Left forelimb (tissue), 1 donor: ENCODE results near the gene C1orf21.

Experiments
- DNase-seq: peaks from one replicate; pipeline ENCODE4 v3.0.0-alpha.2; 2018; ENCODE audit warnings: low spot score

The C1orf21 gene

DNA sequence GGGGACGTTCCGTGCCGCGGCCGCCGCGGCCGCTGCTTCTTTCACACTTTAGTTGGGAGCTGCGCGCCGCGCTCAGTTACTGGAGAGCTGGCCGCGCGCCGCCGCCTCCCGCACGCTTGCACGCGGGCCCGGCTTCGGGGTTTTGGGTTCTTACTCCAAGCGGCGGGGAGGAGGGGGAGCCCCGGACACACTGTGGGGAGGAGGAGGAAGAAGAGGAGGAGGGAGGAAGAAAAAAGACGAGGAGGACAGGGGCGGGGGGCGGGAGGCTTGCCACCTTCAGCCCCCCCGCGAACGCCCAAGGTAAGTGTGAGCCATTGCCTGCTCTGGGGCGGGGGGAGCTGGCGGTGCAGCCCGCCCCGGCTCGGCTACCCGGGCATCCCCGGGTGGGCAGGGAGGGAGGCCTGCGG is 243 bp downstream of the C1orf21 start:
- DNase-seq: no peak

DNA sequence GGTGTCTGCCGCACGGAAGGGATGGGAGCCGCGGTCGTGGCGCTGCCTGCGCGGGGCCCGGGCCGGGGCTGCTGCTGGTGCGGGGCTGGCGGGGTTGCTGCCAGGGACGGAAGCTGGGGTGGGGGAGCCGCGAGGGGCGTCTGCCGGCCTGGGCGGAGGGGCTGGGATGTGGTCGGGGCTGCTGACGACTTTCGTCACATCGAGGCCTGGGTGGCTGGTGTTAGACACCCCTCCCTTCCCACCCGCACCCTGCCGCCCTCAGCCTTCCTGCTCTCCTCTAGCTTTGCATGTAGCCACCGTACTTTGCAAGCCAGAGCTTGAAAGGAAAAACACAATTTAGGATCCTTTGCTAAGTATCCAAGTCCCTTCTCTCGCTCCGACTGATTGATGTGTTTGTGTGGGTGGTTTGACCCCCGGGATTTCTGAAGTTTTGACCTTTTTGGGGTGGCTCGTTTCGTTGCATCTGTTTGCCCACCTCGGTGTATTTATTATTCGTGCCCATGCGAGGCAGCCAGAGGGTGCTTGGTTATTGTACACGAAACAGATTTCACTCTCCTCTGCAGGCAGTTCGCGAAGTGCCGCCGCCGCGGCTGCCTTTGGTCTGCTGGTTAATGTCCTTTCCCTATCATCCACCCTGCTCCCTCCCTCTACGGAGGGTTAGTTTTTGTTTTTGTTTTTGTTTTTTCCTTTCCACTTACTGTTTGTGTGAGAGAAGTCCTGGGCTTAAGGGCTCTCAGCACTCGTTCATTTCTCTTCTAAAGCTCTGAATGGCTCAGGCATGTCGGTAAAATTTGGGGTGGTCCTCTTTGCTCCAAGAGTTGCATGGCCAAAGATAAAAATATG is 868 bp downstream of the C1orf21 start:
- DNase-seq: peak; percentile 75

DNA sequence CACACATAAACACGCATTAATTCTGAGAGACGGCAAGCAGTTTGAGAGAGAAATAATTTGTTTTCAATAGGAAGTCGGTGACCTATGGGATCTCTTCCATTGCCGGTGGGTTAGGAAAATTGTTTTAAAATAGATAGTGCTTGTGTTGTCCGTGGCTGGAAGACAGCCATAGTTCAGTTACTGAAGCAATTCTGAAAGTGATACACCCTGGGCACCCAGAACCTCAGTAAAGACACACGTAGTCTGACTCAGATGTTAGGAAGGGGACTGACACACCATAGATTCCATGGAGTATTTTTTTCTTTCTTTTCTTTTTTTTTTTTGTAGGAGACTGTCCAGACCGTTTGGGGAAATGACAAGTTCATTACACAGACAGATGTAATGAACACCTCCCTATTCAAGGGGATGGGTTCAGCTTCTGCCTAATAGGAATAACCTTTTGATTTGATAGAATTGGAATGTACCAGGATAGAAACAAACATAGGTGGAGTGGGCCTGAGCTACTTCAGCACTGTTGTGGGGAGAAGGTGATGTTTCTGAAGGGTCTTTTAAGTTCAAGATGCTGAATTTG is 1.6 kb downstream of the C1orf21 start:
- DNase-seq: no peak

DNA sequence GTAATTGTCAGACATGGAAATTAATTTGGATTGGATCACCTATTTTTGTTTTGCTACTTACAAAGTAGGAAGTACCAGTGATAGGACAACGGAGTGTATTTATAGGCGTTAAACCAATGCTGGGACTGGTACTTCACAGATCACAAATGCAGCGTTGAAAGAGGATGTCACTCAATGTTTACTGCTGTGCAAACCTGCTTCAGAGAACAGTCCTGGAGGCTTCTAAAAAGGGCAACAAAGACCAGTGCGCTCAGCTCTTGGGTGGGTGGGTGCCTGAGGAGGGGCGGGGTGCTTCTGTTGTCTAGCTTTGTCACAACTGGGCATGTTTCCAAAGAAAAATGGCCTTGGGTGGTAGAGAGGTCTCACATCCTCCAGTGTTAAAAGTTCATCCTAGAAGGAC is 2.1 kb downstream of the C1orf21 start:
- no peak for DNase-seq

DNA sequence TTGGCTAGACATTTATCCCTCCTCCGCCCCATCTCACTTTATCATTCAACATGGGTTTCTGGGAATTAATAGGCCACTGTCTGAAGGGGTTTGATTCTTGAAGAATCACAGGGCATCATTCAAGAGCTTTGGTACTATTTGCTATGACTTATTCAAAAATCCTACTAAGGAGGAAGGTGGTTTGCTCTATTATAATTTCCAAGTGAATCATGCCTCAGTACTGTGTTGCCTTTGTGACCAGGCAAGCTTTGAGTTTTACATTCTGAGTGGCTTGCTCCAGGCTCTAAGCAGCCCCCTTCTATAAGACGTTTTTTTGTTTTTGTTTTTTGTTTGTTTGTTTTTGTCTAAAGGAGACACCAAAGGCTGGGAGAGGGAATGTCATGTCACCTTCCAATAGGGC is 2.6 kb downstream of the C1orf21 start:
- DNase-seq: no peak

DNA sequence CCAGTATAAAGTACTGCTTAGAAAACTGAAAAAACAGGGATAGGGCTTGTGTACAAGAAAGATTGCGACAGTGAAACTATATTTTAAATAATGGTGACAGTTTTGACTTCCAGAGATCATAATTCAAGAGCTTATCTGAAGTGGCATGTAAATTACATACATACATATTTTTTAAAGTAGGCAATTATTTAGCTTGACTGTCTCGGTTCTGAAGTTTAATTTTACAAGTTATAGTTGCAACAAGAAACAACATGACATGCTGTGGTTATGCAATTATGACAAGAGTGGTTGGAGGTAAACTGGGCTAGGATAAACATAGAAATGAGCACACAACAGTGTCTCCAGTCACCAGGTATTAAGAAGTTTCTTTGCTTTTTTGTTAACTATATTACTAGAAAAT is 4.1 kb downstream of the C1orf21 start:
- no peak for DNase-seq

DNA sequence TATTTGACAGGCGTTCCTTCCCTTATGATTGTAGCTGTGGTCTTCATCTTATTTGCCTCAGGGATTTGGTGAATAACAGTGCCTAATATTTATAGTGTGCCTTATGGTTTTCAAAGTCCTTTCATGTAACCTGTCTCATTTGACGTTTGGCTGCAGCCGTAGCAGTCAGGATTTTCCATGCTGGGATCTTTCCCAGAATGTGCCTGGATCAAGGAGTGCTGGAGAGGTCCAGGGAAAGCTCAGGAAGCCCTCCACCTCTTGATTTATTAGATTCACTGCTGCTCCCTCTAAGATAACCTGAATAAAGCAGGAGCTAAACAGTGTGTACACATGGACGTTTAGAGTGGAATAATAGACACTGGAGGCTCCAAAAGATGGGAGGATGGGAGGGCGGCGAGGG is 5.2 kb downstream of the C1orf21 start:
- no peak for DNase-seq

DNA sequence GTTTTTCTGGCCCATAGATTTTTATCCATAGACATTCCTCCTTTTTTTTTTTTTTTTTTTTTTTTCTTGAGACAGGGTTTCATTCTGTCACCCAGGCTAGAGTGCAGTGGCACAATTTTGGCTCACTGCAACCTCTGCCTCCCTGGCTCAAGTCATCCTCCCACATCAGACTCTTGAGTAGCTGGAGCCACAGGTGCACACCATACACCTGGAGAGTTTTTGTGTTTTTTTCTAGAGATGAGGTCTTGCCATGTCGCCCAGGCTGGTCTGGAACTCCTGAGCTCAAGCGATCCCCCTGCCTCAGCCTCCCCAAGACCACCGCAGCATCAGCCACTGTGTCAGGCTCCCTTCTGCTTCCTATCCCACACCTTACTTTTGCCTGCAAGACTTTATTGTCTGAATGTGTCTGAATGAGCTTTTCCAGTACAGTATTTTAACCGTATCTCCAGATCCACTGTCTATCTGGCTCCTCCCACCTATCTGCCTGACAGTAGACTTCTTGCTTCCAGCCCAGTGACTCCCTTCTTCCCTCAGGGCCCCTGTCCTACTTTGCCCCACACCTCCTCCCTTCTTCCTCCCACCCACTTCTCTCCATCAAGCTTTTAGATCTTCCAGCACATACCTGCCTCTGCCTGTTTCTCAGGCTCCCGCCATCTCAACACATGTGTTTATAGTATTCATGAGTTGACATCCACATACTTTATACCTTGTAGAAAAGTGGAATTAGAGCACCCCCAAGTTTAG is 6.1 kb downstream of the C1orf21 start:
- DNase-seq: no peak

DNA sequence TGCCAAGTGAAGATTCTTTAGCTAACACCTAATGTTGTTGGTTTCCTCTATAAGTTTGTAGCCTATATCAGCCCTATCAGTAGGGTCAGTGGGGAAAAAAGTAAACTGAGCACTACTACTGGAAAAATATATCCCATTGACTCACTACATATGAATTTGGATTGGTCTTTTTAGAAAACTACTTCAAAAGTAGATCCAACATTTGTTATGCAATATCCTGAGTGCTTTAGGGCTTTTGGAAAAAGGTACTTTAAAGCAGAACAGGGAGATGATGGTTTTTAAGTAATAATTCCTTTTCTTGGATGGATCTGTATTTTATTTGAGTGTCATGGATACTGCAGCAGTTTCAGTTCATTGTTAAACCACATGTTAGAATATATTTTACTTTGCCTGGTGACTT is 7.1 kb downstream of the C1orf21 start:
- DNase-seq: no peak

DNA sequence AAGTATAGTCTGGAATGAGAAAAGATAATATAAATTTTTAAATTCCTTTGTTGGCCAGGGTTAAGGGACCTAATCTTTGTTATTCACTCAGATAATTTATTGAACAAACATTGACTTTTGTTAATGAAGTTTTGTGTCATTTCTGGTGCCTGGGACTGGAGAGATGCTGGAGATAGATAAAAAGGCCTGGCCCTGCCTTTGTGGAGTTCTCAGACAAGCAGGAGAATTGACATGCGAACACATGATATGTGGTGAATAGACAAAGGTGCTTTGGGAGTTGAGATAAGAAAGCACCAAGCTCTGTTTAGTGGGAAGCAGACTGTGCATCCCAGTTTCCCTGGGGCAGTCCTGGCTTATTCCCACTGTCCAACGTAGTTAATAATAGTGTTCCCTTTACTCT is 8.5 kb downstream of the C1orf21 start:
- no peak for DNase-seq

DNA sequence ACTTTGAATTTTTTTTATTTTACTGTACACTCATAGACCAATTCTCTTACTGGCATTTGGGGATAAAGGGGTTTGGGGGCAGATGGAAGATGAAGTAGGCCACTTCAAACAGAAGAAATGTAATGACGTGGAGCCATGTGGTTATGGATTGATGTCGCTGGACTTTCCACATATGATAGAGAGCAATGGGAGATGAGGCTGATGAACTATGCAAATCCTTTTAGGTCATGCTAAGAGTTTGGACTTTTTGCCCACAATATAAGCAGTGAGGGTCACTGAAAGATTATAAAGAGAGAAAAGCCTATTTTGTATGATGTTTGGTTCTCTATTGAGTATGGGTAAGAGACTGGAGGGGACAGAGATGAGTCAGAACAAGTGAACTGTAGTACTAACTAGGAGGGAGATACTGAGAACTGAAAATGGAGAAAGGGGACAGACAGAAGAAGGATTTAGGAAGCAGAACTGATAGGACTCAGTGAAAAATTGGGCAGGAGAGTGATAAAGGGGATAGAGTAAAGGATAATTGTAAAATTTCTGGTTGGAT is 9.2 kb downstream of the C1orf21 start:
- DNase-seq: no peak

DNA sequence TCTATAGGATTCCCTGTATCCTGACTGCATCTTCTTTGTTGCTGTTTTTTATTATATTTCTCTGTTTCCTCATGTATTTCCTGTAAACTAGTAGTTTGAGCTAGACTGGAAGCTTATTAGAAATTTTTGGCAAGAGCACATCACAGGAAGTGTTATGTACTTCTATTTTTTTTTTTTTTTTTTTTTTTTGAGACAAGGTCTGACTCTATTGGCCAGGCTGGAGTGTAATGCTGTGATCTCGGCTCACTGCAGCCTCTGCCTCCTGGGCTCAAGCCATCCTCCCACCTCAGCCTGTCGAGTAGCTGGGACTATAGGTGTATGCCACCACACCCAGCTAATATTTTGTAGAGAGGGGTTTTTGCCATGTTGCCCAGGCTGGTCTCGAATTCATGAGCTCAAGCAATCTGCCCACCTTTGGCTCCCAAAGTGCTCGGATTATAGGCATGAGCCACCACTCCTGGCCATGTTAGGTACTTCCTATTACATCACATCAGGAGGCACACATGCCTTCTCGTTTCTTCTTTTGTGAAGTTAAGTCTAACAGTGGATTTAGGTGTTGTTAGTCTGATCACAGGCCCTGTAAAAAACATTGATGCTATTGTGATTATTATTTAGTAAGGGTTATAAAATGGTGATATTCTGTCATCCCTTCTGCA is 12.5 kb downstream of the C1orf21 start:
- no peak for DNase-seq

DNA sequence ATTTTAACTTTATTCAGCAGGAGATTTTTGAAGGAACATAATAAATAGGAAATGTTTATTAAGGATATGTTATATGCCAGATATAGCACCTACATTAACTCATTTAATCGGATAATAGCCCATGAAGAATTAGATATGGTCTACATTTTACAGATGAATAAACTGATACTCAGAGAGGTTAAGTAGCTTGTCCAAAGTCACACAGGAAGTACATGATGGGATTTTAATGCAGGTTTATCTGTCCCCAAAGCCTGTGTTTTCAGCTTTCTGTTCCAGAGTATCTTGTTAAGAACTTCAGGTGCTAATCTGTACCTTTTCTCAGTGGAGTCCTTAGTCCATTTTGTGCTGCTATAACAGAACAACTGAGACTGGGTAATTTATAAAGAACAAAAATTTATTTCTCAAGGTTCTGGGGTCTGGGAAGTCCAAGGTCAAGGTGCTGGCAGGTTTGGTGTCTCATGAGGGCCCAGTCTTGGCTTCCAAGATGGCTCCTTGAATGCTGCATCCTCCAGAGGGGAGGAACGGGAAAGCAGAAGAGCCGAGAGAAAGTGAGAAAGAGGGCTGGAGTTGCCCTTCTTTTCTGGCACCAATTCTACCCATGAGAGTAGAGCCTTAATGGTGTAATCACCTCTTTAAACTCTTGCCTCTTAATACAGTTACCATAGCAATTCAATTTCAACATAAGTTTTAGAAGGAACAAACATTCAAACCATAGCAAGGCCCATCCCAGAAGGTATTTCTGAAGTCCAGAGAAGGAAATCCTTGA is 17.3 kb downstream of the C1orf21 start:
- DNase-seq: no peak

DNA sequence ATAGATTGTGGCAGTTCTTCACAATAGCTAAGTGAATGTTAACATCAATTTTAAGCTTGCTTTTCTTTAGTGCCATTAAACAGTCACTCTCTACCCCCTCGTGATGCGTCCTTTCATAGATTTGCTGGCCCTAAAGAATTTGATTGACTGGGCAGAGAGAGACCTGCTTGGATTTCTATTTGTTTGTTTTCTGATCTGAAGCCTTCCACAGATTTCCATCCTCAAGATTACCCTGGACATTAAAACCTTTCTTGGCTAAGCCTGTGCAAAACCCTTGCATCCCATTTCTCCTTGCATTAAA is 17.8 kb downstream of the C1orf21 start:
- DNase-seq: no peak

DNA sequence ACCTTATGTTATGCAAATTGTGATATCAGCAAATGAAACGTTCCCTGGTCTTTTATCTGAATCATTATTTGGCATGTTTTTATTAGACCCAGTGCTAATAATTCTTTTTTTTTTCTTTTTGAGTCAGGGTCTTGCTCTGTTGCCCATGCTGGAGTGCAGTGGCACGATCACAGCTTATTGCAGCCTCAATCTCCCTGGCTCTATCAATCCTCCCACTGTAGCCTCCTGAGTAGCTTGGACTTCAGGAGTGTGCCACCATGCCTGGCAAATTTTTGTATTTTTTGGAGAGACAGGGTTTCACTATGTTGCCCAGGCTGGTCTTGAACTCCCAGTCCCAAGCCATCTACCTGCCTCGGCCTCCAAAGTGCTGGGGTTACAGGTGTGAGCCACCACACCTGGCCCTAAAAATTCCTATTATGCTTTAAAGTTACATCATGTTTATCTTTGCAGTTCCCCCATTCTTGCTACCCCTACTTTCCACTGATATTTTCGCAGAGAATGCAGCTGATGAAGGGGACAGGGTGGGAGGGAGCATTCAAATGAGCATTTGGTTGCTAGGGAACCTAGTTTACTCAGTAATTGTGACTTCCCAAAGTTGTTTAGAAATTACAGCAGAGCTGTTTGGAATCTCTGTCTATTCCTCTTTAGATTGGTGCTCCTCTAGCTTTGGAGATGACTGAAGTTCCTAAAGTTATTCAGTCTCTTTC is 18.4 kb downstream of the C1orf21 start:
- no peak for DNase-seq

DNA sequence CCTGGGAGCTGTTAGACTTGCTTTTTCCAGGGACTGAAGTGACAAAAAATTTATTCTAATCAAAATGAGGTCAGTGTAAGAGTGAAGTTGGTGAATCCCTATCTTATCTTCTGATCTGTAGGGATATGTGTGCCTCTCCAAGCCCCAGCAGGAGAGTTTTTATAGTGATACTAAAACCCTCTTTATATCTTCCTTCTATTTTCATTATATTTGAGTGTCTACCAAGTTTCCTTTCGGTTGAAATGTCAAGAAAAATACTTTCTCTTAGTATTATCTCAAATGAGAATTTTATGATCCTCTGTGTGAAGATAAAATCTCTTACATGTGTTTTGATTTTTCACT is 18.9 kb downstream of the C1orf21 start:
- no peak for DNase-seq

DNA sequence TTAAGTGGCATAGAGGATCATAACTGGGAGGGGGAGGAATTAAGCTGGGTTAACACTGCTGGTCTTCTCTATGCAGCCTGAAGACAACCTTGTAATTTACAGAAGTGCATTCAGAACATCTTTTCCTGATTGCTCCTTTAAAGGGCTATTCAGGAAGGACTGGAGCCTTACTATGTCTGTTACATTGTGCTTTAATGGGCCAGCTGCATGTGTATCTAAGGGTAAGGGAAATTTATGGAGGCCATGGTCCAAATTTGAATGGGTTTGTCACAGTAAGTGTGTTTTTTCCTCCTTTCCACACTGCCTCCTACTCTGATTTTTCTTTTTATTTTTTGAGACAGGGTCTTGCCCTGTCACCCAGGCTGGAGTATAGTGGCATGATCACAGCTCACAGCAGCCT is 19.6 kb downstream of the C1orf21 start:
- DNase-seq: no peak

DNA sequence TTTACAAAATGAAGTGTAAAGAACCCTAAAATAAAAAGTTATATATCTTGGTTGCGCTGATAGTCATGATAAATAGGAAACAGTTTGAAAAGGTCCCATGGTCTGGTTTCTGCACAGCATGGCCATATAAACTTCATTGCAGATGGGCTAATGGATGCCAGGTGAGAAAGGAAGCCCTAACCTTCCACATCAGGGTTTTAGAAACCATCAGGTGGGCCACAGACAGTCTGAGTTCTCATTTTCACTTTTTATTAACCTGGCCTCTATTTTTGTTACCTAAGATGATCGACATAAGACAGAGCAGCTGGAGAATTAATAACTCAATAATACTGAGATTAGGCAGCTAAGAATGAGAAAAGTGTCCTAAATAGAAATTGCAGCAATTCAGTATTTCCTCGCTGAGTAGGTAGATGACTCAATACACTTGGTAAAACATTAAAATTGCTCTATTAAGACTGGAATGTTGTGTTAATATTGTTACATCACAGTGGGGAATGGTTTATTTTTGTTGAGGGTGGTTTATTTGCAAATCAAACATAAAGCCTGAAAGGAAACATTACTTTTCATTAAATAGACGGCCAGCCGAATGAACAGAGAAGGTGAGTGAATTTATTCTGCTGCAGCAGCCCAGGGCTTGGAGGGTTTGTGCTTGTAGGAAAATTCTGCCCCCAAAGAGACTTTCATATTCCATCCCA is 21.1 kb downstream of the C1orf21 start:
- no peak for DNase-seq

DNA sequence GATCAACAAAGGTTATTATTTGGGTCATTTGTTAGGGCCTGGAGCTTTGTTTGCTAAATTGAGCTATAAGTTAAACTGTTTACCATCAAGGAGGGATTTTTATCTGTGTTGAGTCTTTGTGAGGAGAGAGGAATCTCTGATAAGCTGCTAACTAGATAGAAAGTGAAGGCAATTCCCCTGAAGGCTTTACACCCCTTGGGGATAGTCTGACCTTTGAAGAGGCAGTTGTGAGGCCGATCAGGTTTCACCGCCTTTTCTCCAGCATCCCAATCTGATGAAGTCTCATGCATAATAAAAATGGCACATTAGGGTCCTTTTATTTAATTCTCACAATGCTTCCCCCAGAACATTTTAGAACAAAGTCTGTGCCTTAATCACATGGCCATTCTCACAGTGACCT is 21.8 kb downstream of the C1orf21 start:
- DNase-seq: no peak

DNA sequence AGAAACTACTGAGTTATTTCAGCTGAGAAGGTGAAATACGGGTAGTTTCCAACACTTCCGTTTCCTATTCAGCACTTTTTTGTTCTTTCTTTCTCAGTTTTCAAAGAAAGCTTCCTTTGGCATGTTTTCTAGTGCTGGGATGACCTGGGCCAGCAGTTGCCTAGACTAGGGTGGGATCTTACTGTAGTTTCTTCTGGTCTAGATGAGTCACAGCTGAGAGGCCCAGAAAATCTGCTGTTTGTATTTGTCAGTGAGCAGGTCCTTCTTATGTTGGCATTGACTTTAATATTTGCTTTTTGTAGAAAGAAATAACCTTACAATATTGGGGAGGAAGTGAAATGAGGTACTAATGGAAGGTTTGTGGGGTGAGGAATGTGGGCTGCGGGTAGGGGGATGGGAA is 22.2 kb downstream of the C1orf21 start:
- DNase-seq: no peak

DNA sequence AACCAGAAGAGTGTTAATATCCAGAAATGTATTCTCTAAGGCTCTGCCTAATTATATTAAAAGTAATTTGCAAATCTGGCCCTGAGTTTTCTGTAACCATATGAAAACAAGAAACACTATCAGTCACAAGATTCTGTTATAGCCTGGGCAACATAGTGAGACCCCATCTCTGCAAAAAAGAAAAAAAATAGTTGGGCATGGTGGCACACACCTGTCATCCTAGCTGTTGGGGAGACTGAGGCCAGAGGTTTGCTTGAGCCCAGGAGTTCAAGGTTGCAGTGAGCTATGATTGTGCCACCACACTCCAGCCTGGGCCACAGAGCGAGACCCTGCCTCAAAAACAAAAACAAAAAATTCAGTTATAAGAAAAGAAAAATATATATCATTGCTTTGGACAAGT is 25.6 kb downstream of the C1orf21 start:
- DNase-seq: no peak
